Glutamatergic neuron (in vitro differentiated cells): ENCODE measurements around the gene KCNN3. TPM values are rescaled to one million over a fixed set of nuclear protein-coding genes. Genes with fewer than 3 reads are reported as not detected.
A peak's percentile ranks its signal among the peaks of the same experiment; 100 is the strongest.

Experiments used
- DNase-seq: peaks from one replicate; pipeline ENCODE4 v3.0.0; 2022
- H3K27ac Mint-ChIP-seq: one replicate; pipeline ENCODE4 v1.8.0; 2020; ENCODE audit warnings: mild to moderate bottlenecking, mixed read lengths, inconsistent platforms; ENCODE audit not compliant: unreplicated experiment
- H3K27me3 Mint-ChIP-seq: one replicate; pipeline ENCODE4 v1.8.0; 2020; ENCODE audit warnings: mild to moderate bottlenecking, moderate library complexity, mixed read lengths, inconsistent platforms; ENCODE audit not compliant: unreplicated experiment
- H3K36me3 Mint-ChIP-seq: one replicate; pipeline ENCODE4 v1.8.0; 2020; ENCODE audit warnings: mild to moderate bottlenecking, mixed read lengths, inconsistent platforms; ENCODE audit not compliant: unreplicated experiment
- H3K4me1 Mint-ChIP-seq: one replicate; pipeline ENCODE4 v1.8.0; 2020; ENCODE audit warnings: mild to moderate bottlenecking, low read depth, mixed read lengths, inconsistent platforms; ENCODE audit not compliant: unreplicated experiment
- H3K4me3 Mint-ChIP-seq: one replicate; pipeline ENCODE4 v1.8.0; 2020; ENCODE audit warnings: mild to moderate bottlenecking, mixed read lengths, inconsistent platforms; ENCODE audit not compliant: unreplicated experiment
- H3K9me3 Mint-ChIP-seq: one replicate; pipeline ENCODE4 v1.8.0; 2020; ENCODE audit warnings: mild to moderate bottlenecking, moderate library complexity, mixed read lengths, inconsistent platforms; ENCODE audit not compliant: unreplicated experiment
- CTCF ChIP-seq: fragments of 200-600 bp; sonication (generic); IDR thresholded peaks from one replicate; pipeline ENCODE4 v1.5.0; 2021; ENCODE audit not compliant: partially characterized antibody, unreplicated experiment
- total RNA-seq: library from RNA; stranded (reverse); fragmentation: NEBNext Ultra II Directional; extraction: Animal tissue kit (Norgen Biotek cat#: 25700); gene quantifications from one replicate; pipeline ENCODE4 v1.2.1, GENCODE V29; 2021; ENCODE audit not compliant: unreplicated experiment

KCNN3 gene
- total RNA-seq, 1 donor from 2014 or later, result 3.8 TPM

GRCh38 chr1:154880671-154881070 lies 10.6 kb upstream of the KCNN3 start:
- H3K27me3 Mint-ChIP-seq, result peaks cover 2% of the 10 kb centered on the region
- H3K4me1 Mint-ChIP-seq, result no peaks in the 10 kb centered on the region
- H3K9me3 Mint-ChIP-seq, result no peaks in the 10 kb centered on the region
- no peaks in the 10 kb centered on the region for H3K36me3 Mint-ChIP-seq
- DNase-seq, result no peak
- H3K27ac Mint-ChIP-seq, result no peak overlapping the region
- H3K4me3 Mint-ChIP-seq, result no peak overlapping the region
- no peak for TF ChIP-seq CTCF

- no peak overlapping the region for H3K4me3 Mint-ChIP-seq
- H3K9me3 Mint-ChIP-seq, result no peaks in the 10 kb centered on the region
- H3K27me3 Mint-ChIP-seq, result peaks cover 2% of the 10 kb centered on the region
- DNase-seq, result no peak
- no peaks in the 10 kb centered on the region for H3K36me3 Mint-ChIP-seq
- no peak for TF ChIP-seq CTCF
- H3K4me1 Mint-ChIP-seq, result no peaks in the 10 kb centered on the region
- H3K27ac Mint-ChIP-seq, result no peak overlapping the region
These were observed 8.9 kb upstream of the KCNN3 start for GRCh38 chr1:154879038-154879421.

- DNase-seq, result peak; percentile 92
- no peak overlapping the region for H3K27ac Mint-ChIP-seq
- no peak overlapping the region for H3K4me3 Mint-ChIP-seq
- H3K4me1 Mint-ChIP-seq, result no peaks in the 10 kb centered on the region
- peaks cover 2% of the 10 kb centered on the region for H3K9me3 Mint-ChIP-seq
- peak; percentile 89 for TF ChIP-seq CTCF
- peaks cover 2% of the 10 kb centered on the region for H3K27me3 Mint-ChIP-seq
- no peaks in the 10 kb centered on the region for H3K36me3 Mint-ChIP-seq
These were observed 8.4 kb upstream of the KCNN3 start for GRCh38 chr1:154878371-154879037.

GRCh38 chr1:154877370-154877974 lies 7.4 kb upstream of the KCNN3 start:
- no peak for DNase-seq
- H3K27me3 Mint-ChIP-seq, result peaks cover 2% of the 10 kb centered on the region
- H3K9me3 Mint-ChIP-seq, result peaks cover 2% of the 10 kb centered on the region
- no peak for TF ChIP-seq CTCF
- no peak overlapping the region for H3K4me3 Mint-ChIP-seq
- H3K36me3 Mint-ChIP-seq, result no peaks in the 10 kb centered on the region
- H3K27ac Mint-ChIP-seq, result no peak overlapping the region
- H3K4me1 Mint-ChIP-seq, result no peaks in the 10 kb centered on the region

- no peak for TF ChIP-seq CTCF
- peaks cover 2% of the 10 kb centered on the region for H3K9me3 Mint-ChIP-seq
- H3K36me3 Mint-ChIP-seq, result no peaks in the 10 kb centered on the region
- no peak for DNase-seq
- H3K4me3 Mint-ChIP-seq, result no peak overlapping the region
- H3K27me3 Mint-ChIP-seq, result peaks cover 2% of the 10 kb centered on the region
- H3K4me1 Mint-ChIP-seq, result no peaks in the 10 kb centered on the region
- H3K27ac Mint-ChIP-seq, result no peak overlapping the region
These were observed 6.8 kb upstream of the KCNN3 start for GRCh38 chr1:154876842-154877369.
